Measurements from ENCODE around the gene ZFHX3. TPM values are rescaled to one million over a fixed set of nuclear protein-coding genes. Genes with fewer than 3 reads are reported as not detected.
A peak's percentile ranks its signal among the peaks of the same experiment; 100 is the strongest.

Gene ZFHX3
- total and polyA plus RNA-seq, 10 of the 15 experiments (the other 5 are each of a cell fraction or from before 2014, with no cell fraction given): 0.68 to 8.6 (median 2.0) TPM

DNA sequence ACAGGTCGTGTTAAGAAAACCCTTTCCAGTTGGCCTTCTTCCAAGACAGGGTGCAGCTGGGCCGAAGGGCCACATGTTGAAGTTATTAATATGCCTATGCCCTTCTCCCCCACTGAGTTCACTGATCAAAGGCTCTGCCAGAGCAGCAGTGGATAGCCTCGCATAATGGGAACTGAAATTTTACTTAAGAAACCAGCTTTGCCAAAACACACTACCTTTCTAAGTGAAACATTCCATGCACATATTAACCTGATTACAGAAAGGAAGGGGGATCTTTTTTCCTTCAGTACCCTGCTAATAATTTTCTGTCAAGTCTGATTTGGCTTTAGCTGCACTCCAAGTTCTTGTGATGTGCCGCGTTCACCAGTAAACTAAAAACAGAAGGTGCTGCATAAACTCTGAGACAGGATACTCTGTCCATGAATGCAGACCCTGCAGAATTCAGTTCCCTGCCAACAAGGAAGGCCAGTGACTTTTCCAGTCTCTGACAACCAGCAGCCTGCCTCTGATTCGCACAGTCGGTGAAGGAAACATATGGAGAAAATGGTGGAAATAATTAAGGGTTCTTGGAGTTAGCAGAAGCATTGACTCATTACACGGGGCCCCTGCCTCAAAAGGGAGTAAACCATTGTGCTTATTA is 283.8 kb downstream of the ZFHX3 start:
- no peaks in the 10 kb centered on the region for H4K20me1 ChIP-seq (ENCODE audit: control insufficient read depth, insufficient read depth)
- POLR2A ChIA-PET: no interaction called here
- intact Hi-C loops (cut with micrococcal nuclease; ENCODE audit: unreplicated experiment) (no loop called here), in situ Hi-C loops (cut with MboI) (no loop called here)
- H3K9me3 ChIP-seq (replicated peaks; ENCODE audit: control insufficient read depth, insufficient read depth, low read length): no peaks in the 10 kb centered on the region
- WGBS (ENCODE audit: insufficient coverage, insufficient replicate concordance, low lambda C conversion rate, missing lambda C conversion rate): 72% methylated on average over 8 of the region's 8 CpGs
- no peak overlapping the region for H3K4me2 ChIP-seq (ENCODE audit: control insufficient read depth, insufficient read depth)
- no peak overlapping the region for H3K9ac ChIP-seq (ENCODE audit: control insufficient read depth, insufficient read depth, low read length)
- TF ChIP-seq ZNF24 (IDR thresholded peaks at IDR 0.05) (no peak), CBX5 (IDR thresholded peaks at IDR 0.05; ENCODE audit: low read depth) (no peak), SPI1 (IDR thresholded peaks at IDR 0.05; ENCODE audit: borderline replicate concordance, insufficient read depth, low read depth, low read length) (peak; percentile 36; the same call in 1 of the 2 replicates), STAT1 (conservative IDR thresholded peaks at IDR 0.05) (no peak), MXI1 (IDR thresholded peaks at IDR 0.05; ENCODE audit: low read depth, low read length) (no peak)
- CTCF ChIA-PET: no interaction called here
- no peaks in the 10 kb centered on the region for H3K27me3 ChIP-seq (replicated peaks in 1 of 2; ENCODE audit: control insufficient read depth in 2 of 2, insufficient read depth in 2 of 2, low read length in 1 of 2)
- no peak overlapping the region for H2AFZ ChIP-seq (ENCODE audit: control insufficient read depth, low read depth, low read length)
- RAD21 ChIA-PET (ENCODE audit: unreplicated experiment): interaction anchor here (1.0 to 1.4 kb wide), 2 partner anchors 23 to 432 kb away, joined by 3 to 4 read pairs; no protein-coding TSS in a partner anchor
- H3K79me2 ChIP-seq (ENCODE audit: control insufficient read depth, insufficient read depth, low read length): no peaks in the 10 kb centered on the region
- DNase-seq (ENCODE audit: low read depth, low spot score) (peak; percentile 11), FAIRE-seq (no peak), ATAC-seq (peak; percentile 61)
- peaks cover 5% of the 10 kb centered on the region for H3K4me1 ChIP-seq (ENCODE audit: control insufficient read depth, insufficient read depth, low read length)
- no TSS peak for BruUV-seq (replicated peaks)
- H3K27ac ChIP-seq (ENCODE audit: control insufficient read depth, insufficient read depth): no peak overlapping the region
- no peak overlapping the region for H3K4me3 ChIP-seq
- H3K36me3 ChIP-seq (ENCODE audit: control insufficient read depth in 2 of 2, insufficient read depth in 2 of 2, low read length in 1 of 2): no peaks in the 10 kb centered on the region; a peak in 1 of 4 replicates
- SMC1A ChIA-PET (ENCODE audit: uncharacterized antibody, unreplicated experiment): no interaction called here

DNA sequence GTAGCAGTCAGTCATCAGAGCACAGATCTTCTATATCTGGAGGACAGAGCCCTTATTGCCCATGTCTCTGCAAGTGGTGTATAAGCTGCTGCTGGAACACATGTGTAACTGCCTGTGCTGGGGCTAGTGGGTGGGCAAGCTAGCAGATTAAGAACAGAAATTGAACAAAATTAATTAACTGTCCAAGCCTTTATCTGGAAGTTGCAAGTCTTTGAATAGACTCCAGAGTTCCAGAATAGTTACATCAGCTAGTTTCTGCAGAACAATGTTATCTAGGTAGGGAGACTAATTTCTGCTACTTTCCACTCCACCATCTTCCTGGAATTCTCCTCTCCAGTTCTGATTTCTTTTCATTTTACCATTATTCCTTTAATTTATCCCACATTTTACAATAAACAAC is 287.3 kb downstream of the ZFHX3 start:
- ChIA-PET SMC1A (ENCODE audit: uncharacterized antibody, unreplicated experiment) (no interaction called here), POLR2A (interaction anchor here (1.2 kb wide), 1 partner anchor 9 kb away, joined by 3 read pairs; no protein-coding TSS in a partner anchor), CTCF (no interaction called here), RAD21 (ENCODE audit: unreplicated experiment) (no interaction called here)
- FAIRE-seq (no peak), ATAC-seq (no peak), DNase-seq (ENCODE audit: low read depth, low spot score) (no peak)
- Histone ChIP-seq H3K27me3 (replicated peaks in 1 of 2; ENCODE audit: control insufficient read depth in 2 of 2, insufficient read depth in 2 of 2, low read length in 1 of 2) (no peaks in the 10 kb centered on the region), H3K9me3 (replicated peaks; ENCODE audit: control insufficient read depth, insufficient read depth, low read length) (no peaks in the 10 kb centered on the region), H3K4me1 (ENCODE audit: control insufficient read depth, insufficient read depth, low read length) (peaks cover 5% of the 10 kb centered on the region), H3K27ac (ENCODE audit: control insufficient read depth, insufficient read depth) (no peak overlapping the region), H3K9ac (ENCODE audit: control insufficient read depth, insufficient read depth, low read length) (no peak overlapping the region), H3K4me3 (no peak overlapping the region), H3K36me3 (ENCODE audit: control insufficient read depth in 2 of 2, insufficient read depth in 2 of 2, low read length in 1 of 2) (no peaks in the 10 kb centered on the region), H2AFZ (ENCODE audit: control insufficient read depth, low read depth, low read length) (no peak overlapping the region), H3K4me2 (ENCODE audit: control insufficient read depth, insufficient read depth) (no peak overlapping the region), H4K20me1 (ENCODE audit: control insufficient read depth, insufficient read depth) (no peaks in the 10 kb centered on the region), H3K79me2 (ENCODE audit: control insufficient read depth, insufficient read depth, low read length) (no peaks in the 10 kb centered on the region)
- in situ Hi-C loops (cut with MboI): no loop called here
- BruUV-seq (replicated peaks): no TSS peak
- intact Hi-C loops (cut with micrococcal nuclease; ENCODE audit: unreplicated experiment): no loop called here
- TF ChIP-seq GABPA (IDR thresholded peaks at IDR 0.05; ENCODE audit: low read depth) (no peak), ZZZ3 (IDR thresholded peaks at IDR 0.05; ENCODE audit: control insufficient read depth, insufficient read length, low read depth) (no peak), ZNF384 (IDR thresholded peaks at IDR 0.05; ENCODE audit: borderline replicate concordance, low read depth, low read length) (no peak), HCFC1 (IDR thresholded peaks at IDR 0.05; ENCODE audit: low read length) (no peak), MYB (IDR thresholded peaks at IDR 0.05; ENCODE audit: borderline replicate concordance, low read depth, low read length) (no peak), KAT2A (conservative IDR thresholded peaks at IDR 0.05; ENCODE audit: control insufficient read depth, low read depth, low read length) (no peak), MEF2A (IDR thresholded peaks at IDR 0.05; ENCODE audit: insufficient read depth, low read depth, low read length) (no peak), SP1 (IDR thresholded peaks at IDR 0.05; ENCODE audit: low read depth, low read length) (no peak), ASH2L (IDR thresholded peaks at IDR 0.05; ENCODE audit: borderline replicate concordance, low read depth) (no peak)
- TF ChIP-seq, protein P1, sequence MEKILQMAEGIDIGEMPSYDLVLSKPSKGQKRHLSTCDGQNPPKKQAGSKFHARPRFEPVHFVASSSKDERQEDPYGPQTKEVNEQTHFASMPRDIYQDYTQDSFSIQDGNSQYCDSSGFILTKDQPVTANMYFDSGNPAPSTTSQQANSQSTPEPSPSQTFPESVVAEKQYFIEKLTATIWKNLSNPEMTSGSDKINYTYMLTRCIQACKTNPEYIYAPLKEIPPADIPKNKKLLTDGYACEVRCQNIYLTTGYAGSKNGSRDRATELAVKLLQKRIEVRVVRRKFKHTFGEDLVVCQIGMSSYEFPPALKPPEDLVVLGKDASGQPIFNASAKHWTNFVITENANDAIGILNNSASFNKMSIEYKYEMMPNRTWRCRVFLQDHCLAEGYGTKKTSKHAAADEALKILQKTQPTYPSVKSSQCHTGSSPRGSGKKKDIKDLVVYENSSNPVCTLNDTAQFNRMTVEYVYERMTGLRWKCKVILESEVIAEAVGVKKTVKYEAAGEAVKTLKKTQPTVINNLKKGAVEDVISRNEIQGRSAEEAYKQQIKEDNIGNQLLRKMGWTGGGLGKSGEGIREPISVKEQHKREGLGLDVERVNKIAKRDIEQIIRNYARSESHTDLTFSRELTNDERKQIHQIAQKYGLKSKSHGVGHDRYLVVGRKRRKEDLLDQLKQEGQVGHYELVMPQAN (conservative IDR thresholded peaks at IDR 0.05): no peak
- TF ChIP-seq, protein P2, sequence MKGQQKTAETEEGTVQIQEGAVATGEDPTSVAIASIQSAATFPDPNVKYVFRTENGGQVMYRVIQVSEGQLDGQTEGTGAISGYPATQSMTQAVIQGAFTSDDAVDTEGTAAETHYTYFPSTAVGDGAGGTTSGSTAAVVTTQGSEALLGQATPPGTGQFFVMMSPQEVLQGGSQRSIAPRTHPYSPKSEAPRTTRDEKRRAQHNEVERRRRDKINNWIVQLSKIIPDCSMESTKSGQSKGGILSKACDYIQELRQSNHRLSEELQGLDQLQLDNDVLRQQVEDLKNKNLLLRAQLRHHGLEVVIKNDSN (IDR thresholded peaks at IDR 0.05; ENCODE audit: borderline replicate concordance, extremely low read length, insufficient read depth, low read depth, low read length): no peak
